ENCODE results near the gene NAT16. TPM values are rescaled to one million over a fixed set of nuclear protein-coding genes. Genes with fewer than 3 reads are reported as not detected.

NAT16 gene
- total and polyA plus RNA-seq, 9 of the 15 experiments (the other 6 are each of a cell fraction or from before 2014, with no cell fraction given): 0.04 TPM; not detected in 8

DNA sequence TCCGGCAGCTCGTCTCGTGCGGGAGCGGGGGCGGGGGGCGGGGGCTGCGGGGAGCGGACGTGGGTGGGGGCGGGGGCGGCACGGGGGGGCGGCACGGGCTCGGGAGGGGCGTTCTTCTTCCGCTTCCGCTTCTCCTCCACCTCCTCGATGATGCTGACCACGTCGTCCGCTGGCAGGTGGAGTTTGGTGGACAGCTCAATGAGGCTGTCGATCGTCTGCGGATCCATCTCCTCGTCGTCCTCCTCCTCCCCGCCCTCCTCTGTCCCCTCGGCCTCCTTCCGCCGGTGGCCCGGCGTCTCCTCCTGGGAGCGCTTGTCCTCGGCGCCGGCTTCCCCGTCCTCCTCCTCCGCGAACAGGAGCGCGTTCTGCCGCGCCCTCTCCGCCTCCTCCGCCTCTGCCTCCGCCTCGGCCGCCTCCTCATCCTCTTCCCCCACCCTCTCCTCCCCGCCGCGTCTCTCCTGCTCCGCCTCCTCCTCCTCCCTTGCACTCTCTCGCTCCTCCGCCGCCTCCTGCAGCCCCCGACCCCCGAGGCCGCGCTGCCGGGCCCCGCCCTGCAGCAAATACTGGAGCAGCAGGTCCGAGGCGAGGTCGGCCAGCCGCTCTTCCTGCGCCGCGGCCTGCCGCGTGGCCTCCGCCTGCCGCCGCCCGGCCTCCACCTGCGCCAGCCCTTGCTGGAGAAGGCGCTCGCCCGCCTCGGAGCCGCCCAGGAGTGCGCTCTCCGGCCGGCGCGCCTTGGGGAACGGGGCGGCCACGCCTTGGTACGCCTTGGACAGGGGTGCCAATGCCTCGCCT is 16.6 kb downstream of the NAT16 start (continued):
- TF ChIP-seq SMAD4 (CRISPR knock-in tag; conservative IDR thresholded peaks at IDR 0.05) (no peak), KDM2B (CRISPR knock-in tag; IDR thresholded peaks at IDR 0.05) (no peak), MLX (CRISPR knock-in tag; conservative IDR thresholded peaks at IDR 0.05) (no peak), HNRNPLL (IDR thresholded peaks at IDR 0.05; ENCODE audit: low read depth, low read length, poor library complexity, severe bottlenecking) (no peak), CSDE1 (IDR thresholded peaks at IDR 0.05) (no peak), ELF1 (tag; IDR thresholded peaks at IDR 0.05) (peak; percentile 55; the same call in 1 of the 2 replicates), ZNF282 (CRISPR knock-in tag; IDR thresholded peaks at IDR 0.05) (no peak), HLTF (IDR thresholded peaks at IDR 0.05) (no peak), FOXP4 (CRISPR knock-in tag; IDR thresholded peaks at IDR 0.05; ENCODE audit: borderline replicate concordance) (no peak)
